IPS-20b (cell line): ENCODE results near the gene OR52E4.

Source experiments
- H3K27ac ChIP-seq: one replicate; pipeline ENCODE4 v1.5.1; 2013; ENCODE audit warnings: low read length
- H3K27me3 ChIP-seq: 2 replicates; pipeline ENCODE4 v1.6.1; 2013; ENCODE audit warnings: mild to moderate bottlenecking, low read length, inconsistent platforms; ENCODE audit not compliant: insufficient read depth
- H3K36me3 ChIP-seq: 2 replicates; pipeline ENCODE4 v1.6.1; 2013; ENCODE audit warnings: low read depth, mild to moderate bottlenecking, inconsistent platforms, low read length, moderate library complexity; ENCODE audit not compliant: insufficient read depth
- H3K4me1 ChIP-seq: 2 replicates; pipeline ENCODE4 v1.6.1; 2013; ENCODE audit warnings: mild to moderate bottlenecking, control low read depth, inconsistent platforms, low read length, moderate library complexity; ENCODE audit not compliant: insufficient read depth
- H3K4me3 ChIP-seq: 2 replicates; pipeline ENCODE4 v1.5.1; 2013; ENCODE audit warnings: mild to moderate bottlenecking, low read length, inconsistent platforms
- H3K9ac ChIP-seq: 2 replicates; pipeline ENCODE4 v1.6.1; 2013; ENCODE audit warnings: low read depth, mild to moderate bottlenecking, inconsistent platforms, low read length, moderate library complexity
- H3K9me3 ChIP-seq: 2 replicates; pipeline ENCODE4 v1.6.1; 2013; ENCODE audit warnings: mild to moderate bottlenecking, low read depth, low read length, inconsistent platforms; ENCODE audit not compliant: insufficient read depth

Gene OR52E4

GRCh38 chr11:5887172-5887571 lies 6.7 kb downstream of the OR52E4 start:
- Histone ChIP-seq H3K9ac (no peak overlapping the region), H3K27ac (no peak overlapping the region), H3K4me3 (no peak overlapping the region), H3K36me3 (no peaks in the 10 kb centered on the region), H3K4me1 (0 out of 2 replicates have a peak, but pooled peaks cover 4% of the 10 kb centered on the region), H3K27me3 (no peaks in the 10 kb centered on the region), H3K9me3 (no peaks in the 10 kb centered on the region)

GRCh38 chr11:5887661-5888060 lies 7.2 kb downstream of the OR52E4 start:
- Histone ChIP-seq H3K36me3 (no peaks in the 10 kb centered on the region), H3K4me3 (no peak overlapping the region), H3K27ac (no peak overlapping the region), H3K4me1 (0 out of 2 replicates have a peak, but pooled peaks cover 4% of the 10 kb centered on the region), H3K9me3 (no peaks in the 10 kb centered on the region), H3K27me3 (no peaks in the 10 kb centered on the region), H3K9ac (no peak overlapping the region)

GRCh38 chr11:5891216-5891800 lies 10.9 kb downstream of the OR52E4 start:
- H3K4me3 ChIP-seq, result no peak overlapping the region
- 0 out of 2 replicates have a peak, but pooled peaks cover 4% of the 10 kb centered on the region for H3K4me1 ChIP-seq
- no peaks in the 10 kb centered on the region for H3K9me3 ChIP-seq
- H3K27me3 ChIP-seq, result no peaks in the 10 kb centered on the region
- no peaks in the 10 kb centered on the region for H3K36me3 ChIP-seq
- no peak overlapping the region for H3K27ac ChIP-seq
- no peak overlapping the region for H3K9ac ChIP-seq

- Histone ChIP-seq H3K4me1 (0 out of 2 replicates have a peak, but pooled peaks cover under 1% of the 10 kb centered on the region), H3K36me3 (no peaks in the 10 kb centered on the region), H3K9ac (no peak within 1 kb of the TSS), H3K27ac (no peak within 1 kb of the TSS), H3K27me3 (no peaks in the 10 kb centered on the region), H3K4me3 (no peak within 1 kb of the TSS), H3K9me3 (no peaks in the 10 kb centered on the region)
Observed at GRCh38 chr11:5892908-5893307, 12.5 kb downstream of the OR52E4 start, which contains the start of gene OR52E5. Gene OR52E5 (plus strand): TSS chr11:5893208. CDS start chr11:5900777, 7,569 bp downstream.

- no peaks in the 10 kb centered on the region for H3K9me3 ChIP-seq
- peak overlapping the region; percentile 35; the same call in 1 of the 2 replicates for H3K4me3 ChIP-seq
- H3K27me3 ChIP-seq, result no peaks in the 10 kb centered on the region
- no peak overlapping the region for H3K9ac ChIP-seq
- no peak overlapping the region for H3K27ac ChIP-seq
- H3K36me3 ChIP-seq, result no peaks in the 10 kb centered on the region
- H3K4me1 ChIP-seq, result peaks cover 6% of the 10 kb centered on the region; the same call in 1 of the 2 replicates
Observed at GRCh38 chr11:5899534-5899933, 19.1 kb downstream of the OR52E4 start.

- H3K4me3 ChIP-seq, result no peak overlapping the region
- no peaks in the 10 kb centered on the region for H3K27me3 ChIP-seq
- no peak overlapping the region for H3K27ac ChIP-seq
- peaks cover 32% of the 10 kb centered on the region for H3K9me3 ChIP-seq
- no peak overlapping the region for H3K9ac ChIP-seq
- no peaks in the 10 kb centered on the region for H3K4me1 ChIP-seq
- H3K36me3 ChIP-seq, result no peaks in the 10 kb centered on the region
Observed at GRCh38 chr11:5910540-5910939, 30.1 kb downstream of the OR52E4 start.

- no peak overlapping the region for H3K4me3 ChIP-seq
- H3K27ac ChIP-seq, result no peak overlapping the region
- H3K36me3 ChIP-seq, result no peaks in the 10 kb centered on the region
- H3K4me1 ChIP-seq, result no peaks in the 10 kb centered on the region
- H3K9me3 ChIP-seq, result peaks cover 7% of the 10 kb centered on the region
- H3K9ac ChIP-seq, result no peak overlapping the region
- no peaks in the 10 kb centered on the region for H3K27me3 ChIP-seq
Observed at GRCh38 chr11:5922749-5923426, 42.5 kb downstream of the OR52E4 start.

- Histone ChIP-seq H3K4me3 (no peak overlapping the region), H3K27me3 (no peaks in the 10 kb centered on the region), H3K36me3 (no peaks in the 10 kb centered on the region), H3K9ac (no peak overlapping the region), H3K9me3 (peaks cover 9% of the 10 kb centered on the region), H3K4me1 (no peaks in the 10 kb centered on the region), H3K27ac (no peak overlapping the region)
Observed at GRCh38 chr11:5923427-5923776, 43.0 kb downstream of the OR52E4 start.

GRCh38 chr11:5923794-5924193 lies 43.4 kb downstream of the OR52E4 start:
- Histone ChIP-seq H3K4me3 (no peak overlapping the region), H3K4me1 (no peaks in the 10 kb centered on the region), H3K27me3 (no peaks in the 10 kb centered on the region), H3K27ac (no peak overlapping the region), H3K9me3 (peaks cover 8% of the 10 kb centered on the region; the same call in 1 of the 2 replicates), H3K36me3 (no peaks in the 10 kb centered on the region), H3K9ac (no peak overlapping the region)

GRCh38 chr11:5928271-5928670 lies 47.8 kb downstream of the OR52E4 start:
- Histone ChIP-seq H3K4me3 (no peak overlapping the region), H3K9ac (no peak overlapping the region), H3K27me3 (no peaks in the 10 kb centered on the region), H3K4me1 (no peaks in the 10 kb centered on the region), H3K36me3 (no peaks in the 10 kb centered on the region), H3K27ac (no peak overlapping the region), H3K9me3 (peaks cover 13% of the 10 kb centered on the region; the same call in 1 of the 2 replicates)

- no peaks in the 10 kb centered on the region for H3K27me3 ChIP-seq
- no peak overlapping the region for H3K9ac ChIP-seq
- no peak overlapping the region for H3K27ac ChIP-seq
- no peak overlapping the region for H3K4me3 ChIP-seq
- H3K9me3 ChIP-seq, result peaks cover 16% of the 10 kb centered on the region
- H3K4me1 ChIP-seq, result no peaks in the 10 kb centered on the region
- no peaks in the 10 kb centered on the region for H3K36me3 ChIP-seq
Observed at GRCh38 chr11:5928811-5929210, 48.4 kb downstream of the OR52E4 start.
